Spleen (tissue), 7 donors: ENCODE data around the gene AIF1L.

Source experiments
- CTCF ChIP-seq, 11 experiments: fragments of 200-600 bp in 7 of 11; fragments of 450-650 bp in 4 of 11; sonication (generic) in 4 of 11; IDR thresholded peaks in 8 of 11; conservative IDR thresholded peaks in 3 of 11; 1 replicate in 7 of 11; 2 replicates in 4 of 11; pipeline versions ENCODE4 v1.4.0 to v1.8.0; 2016 to 2021; ENCODE audit warnings: antibody characterized with exemption in 11 of 11, inconsistent platforms in 4 of 11, mild to moderate bottlenecking in 1 of 11
- POLR2A ChIP-seq, 3 donors: fragments of 450-650 bp; IDR thresholded peaks; one replicate each; pipeline ENCODE4 v1.5.1; 2017; ENCODE audit warnings: antibody characterized with exemption in 3 of 3, mild to moderate bottlenecking in 1 of 3
- POLR2AphosphoS5 ChIP-seq, 3 donors: sonication (generic); formaldehyde crosslinking; IDR thresholded peaks; one replicate each; pipeline ENCODE4 v1.5.1; 2017; ENCODE audit warnings: antibody characterized with exemption in 3 of 3
- donor health status: DM: no; HTN: no; CAD: no; lungs with moderate emphysema.
- donor health status: DM: no; HTN: no; CAD: no.
- donor health status: DM: no; HTN: no; CAD: no.

DNA sequence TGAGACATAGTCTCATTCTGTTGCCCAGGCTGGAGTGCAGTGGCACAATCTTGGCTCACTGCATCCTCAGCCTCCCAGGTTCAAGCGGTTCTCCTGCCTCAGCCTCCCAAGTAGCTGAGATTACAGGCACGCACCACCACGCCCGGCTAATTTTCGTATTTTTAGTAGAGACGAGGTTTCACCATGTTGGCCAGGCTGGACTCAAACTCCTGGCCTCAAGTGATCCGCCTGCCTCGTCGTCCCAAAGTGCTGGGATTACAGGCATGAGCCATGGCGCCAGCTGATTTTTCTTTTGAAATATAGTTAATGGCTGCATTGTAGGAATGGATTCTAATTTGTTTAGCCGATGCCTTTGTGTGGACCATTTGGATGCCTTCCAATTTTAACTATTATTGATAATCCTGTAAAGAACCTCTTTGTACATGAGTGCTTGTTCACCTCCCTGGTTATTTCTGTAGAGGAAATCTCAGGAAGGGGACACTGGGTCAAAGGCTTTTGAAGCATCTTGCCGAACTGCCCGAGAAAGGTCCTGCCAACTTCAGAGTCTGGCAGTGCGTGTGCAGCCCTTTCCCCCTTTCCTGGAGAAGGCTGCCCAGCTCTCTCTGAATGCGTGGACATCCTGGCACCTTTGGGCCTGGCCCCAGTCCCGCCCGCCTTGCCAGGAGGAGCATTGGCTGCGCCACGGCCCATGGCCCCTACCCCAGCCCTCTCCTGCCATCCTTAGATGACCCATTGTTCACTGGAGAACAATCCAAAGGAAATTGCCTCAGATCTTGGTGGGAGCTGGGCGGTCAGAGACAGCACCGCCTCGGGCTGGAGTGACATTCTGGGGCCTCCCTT lies 20.2 kb downstream of the AIF1L start:
- no peak for TF ChIP-seq CTCF (IDR thresholded peaks at IDR 0.05 in 8 of 11, conservative IDR thresholded peaks at IDR 0.05 in 3 of 11)
- TF ChIP-seq POLR2A (IDR thresholded peaks at IDR 0.05): no peak
- peak in 2 of 3 donors; percentile 56 to 68 for TF ChIP-seq POLR2AphosphoS5 (IDR thresholded peaks at IDR 0.05)
